HepG2 (cell line): ENCODE results near the gene STAG3. TPM values are rescaled to one million over a fixed set of nuclear protein-coding genes. Genes with fewer than 3 reads are reported as not detected.
A peak's percentile ranks its signal among the peaks of the same experiment; 100 is the strongest.

Source experiments
- AHR ChIP-seq: IDR thresholded peaks from 2 replicates; pipeline ENCODE4 v1.6.1; 2018; ENCODE audit warnings: missing genetic modification reagents, missing compliant biosample characterization
- CBX2 ChIP-seq, 2 experiments: fragments of 200-600 bp in 1 of 2; sonication (generic); formaldehyde crosslinking in 1 of 2; IDR thresholded peaks; 2 replicates each; pipeline versions ENCODE4 v1.7.0 to v1.8.1; 2018 to 2022; ENCODE audit warnings: low read depth in 2 of 2, low read length in 1 of 2, mild to moderate bottlenecking in 1 of 2, missing genetic modification reagents in 1 of 2
- CCDC6 ChIP-seq: sonication (generic); formaldehyde crosslinking; IDR thresholded peaks from 2 replicates; pipeline ENCODE4 v1.8.1; 2022; ENCODE audit warnings: mild to moderate bottlenecking, missing genetic modification reagents, moderate library complexity
- CENPX ChIP-seq: sonication (generic); formaldehyde crosslinking; IDR thresholded peaks from 2 replicates; pipeline ENCODE4 v1.9.0; 2021; ENCODE audit warnings: mild to moderate bottlenecking, missing genetic modification reagents, moderate library complexity
- DR1 ChIP-seq: sonication (generic); formaldehyde crosslinking; IDR thresholded peaks from 2 replicates; pipeline ENCODE4 v1.8.0; 2021; ENCODE audit warnings: mild to moderate bottlenecking, missing genetic modification reagents, inconsistent platforms
- E2F2 ChIP-seq: sonication (generic); formaldehyde crosslinking; IDR thresholded peaks from 2 replicates; pipeline ENCODE4 v1.4.0; 2020; ENCODE audit warnings: missing genetic modification reagents, borderline replicate concordance
- ELK4 ChIP-seq: sonication (generic); formaldehyde crosslinking; IDR thresholded peaks from 2 replicates; pipeline ENCODE4 v1.9.0; 2021; ENCODE audit warnings: missing genetic modification reagents, borderline replicate concordance
- EP300 ChIP-seq, 3 experiments: sonication (generic) in 1 of 3; formaldehyde crosslinking in 1 of 3; IDR thresholded peaks; 2 replicates each; pipeline versions ENCODE4 v1.5.1 to v1.6.1; 2011 to 2020; ENCODE audit warnings: low read depth in 2 of 3, low read length in 2 of 3, borderline replicate concordance in 1 of 3, improper control_type of control experiment in 1 of 3, mild to moderate bottlenecking in 1 of 3, missing genetic modification reagents in 1 of 3, moderate library complexity in 1 of 3
- FOXO4 ChIP-seq: sonication (generic); formaldehyde crosslinking; conservative IDR thresholded peaks from 2 replicates; pipeline ENCODE4 v1.8.1; 2023; ENCODE audit warnings: missing genetic modification reagents
- HDAC1 ChIP-seq: sonication (generic); formaldehyde crosslinking; IDR thresholded peaks from 2 replicates; pipeline ENCODE4 v1.5.1; 2020; ENCODE audit warnings: mild to moderate bottlenecking, missing genetic modification reagents
- KAT2B ChIP-seq: fragments of 150-350 bp; IDR thresholded peaks from 2 replicates; pipeline ENCODE4 v1.6.1; 2014; ENCODE audit warnings: low read depth, low read length, borderline replicate concordance
- KLF12 ChIP-seq: sonication (generic); formaldehyde crosslinking; IDR thresholded peaks from 2 replicates; pipeline ENCODE4 v1.4.0; 2020; ENCODE audit warnings: missing genetic modification reagents, borderline replicate concordance
- MIXL1 ChIP-seq: IDR thresholded peaks from 2 replicates; pipeline ENCODE4 v1.6.1; 2016
- MXI1 ChIP-seq: IDR thresholded peaks from 3 replicates; pipeline ENCODE4 v1.6.1; 2012; ENCODE audit warnings: low read depth, low read length, inconsistent platforms, borderline replicate concordance
- NFYC ChIP-seq: IDR thresholded peaks from 2 replicates; pipeline ENCODE4 v1.6.1; 2016; ENCODE audit warnings: missing genetic modification reagents, missing compliant biosample characterization
- SALL1 ChIP-seq: sonication (generic); formaldehyde crosslinking; IDR thresholded peaks from 2 replicates; pipeline ENCODE4 v1.8.0; 2022; ENCODE audit warnings: mild to moderate bottlenecking, missing genetic modification reagents
- TFAP4 ChIP-seq: sonication (generic); IDR thresholded peaks from 2 replicates; pipeline ENCODE4 v1.6.1; 2016; ENCODE audit warnings: low read depth, borderline replicate concordance
- ZBTB20 ChIP-seq: sonication (generic); formaldehyde crosslinking; IDR thresholded peaks from 2 replicates; pipeline ENCODE4 v1.8.1; 2023; ENCODE audit warnings: missing genetic modification reagents, low read depth, mild to moderate bottlenecking, borderline replicate concordance
- ZBTB7A ChIP-seq: sonication (generic); formaldehyde crosslinking; IDR thresholded peaks from 2 replicates; pipeline ENCODE4 v1.8.0; 2022; ENCODE audit warnings: mild to moderate bottlenecking, missing genetic modification reagents
- ZNF234 ChIP-seq: sonication (generic); formaldehyde crosslinking; conservative IDR thresholded peaks from 2 replicates; pipeline ENCODE4 v1.5.1; 2020; ENCODE audit warnings: mild to moderate bottlenecking, missing genetic modification reagents
- ZNF367 ChIP-seq: sonication (generic); formaldehyde crosslinking; IDR thresholded peaks from 2 replicates; pipeline ENCODE4 v1.4.0; 2020; ENCODE audit warnings: missing genetic modification reagents, borderline replicate concordance
- ZNF552 ChIP-seq: sonication (generic); formaldehyde crosslinking; IDR thresholded peaks from 2 replicates; pipeline ENCODE4 v1.9.0; 2022; ENCODE audit warnings: missing genetic modification reagents, mild to moderate bottlenecking, borderline replicate concordance
- ZNF564 ChIP-seq: sonication (generic); formaldehyde crosslinking; IDR thresholded peaks from 2 replicates; pipeline ENCODE4 v1.8.1; 2023; ENCODE audit warnings: mild to moderate bottlenecking, missing genetic modification reagents
- ZNF674 ChIP-seq: sonication (generic); formaldehyde crosslinking; IDR thresholded peaks from 2 replicates; pipeline ENCODE4 v1.5.0; 2020; ENCODE audit warnings: low read depth, mild to moderate bottlenecking, missing genetic modification reagents
- ZNF678 ChIP-seq: sonication (generic); formaldehyde crosslinking; IDR thresholded peaks from 2 replicates; pipeline ENCODE4 v1.4.0; 2020; ENCODE audit warnings: mild to moderate bottlenecking, missing genetic modification reagents
- ZNF792 ChIP-seq: IDR thresholded peaks from 2 replicates; pipeline ENCODE4 v1.6.1; 2016
- polyA plus RNA-seq, 8 experiments: library from polyadenylated mRNA; depleted of rRNA in 3 of 8; stranded (reverse) in 7 of 8; unstranded in 1 of 8; fragments of >200 nt; fragmentation: Illumina TruSeq in 4 of 8; extraction: Trizol in 4 of 8; gene quantifications; 2 replicates each; pipeline versions ENCODE4 v1.2.1 to v1.2.3, GENCODE V29; 2011 to 2016; ENCODE audit warnings: low read depth in 4 of 8, missing spikeins in 1 of 8, mixed read lengths in 1 of 8; ENCODE audit not compliant: insufficient read depth in 1 of 8
- total RNA-seq, 5 experiments: library from RNA; depleted of rRNA; stranded (reverse); fragments of >200 nt; fragmentation: Illumina TruSeq; extraction: Trizol; gene quantifications; 2 replicates each; pipeline ENCODE4 v1.2.3, GENCODE V29; 2016; ENCODE audit warnings: low read depth in 1 of 5

STAG3 gene
- total and polyA plus RNA-seq, 2 of the 13 experiments (the other 11 are each of a cell fraction or from before 2014, with no cell fraction given): 0.09 to 0.33 TPM

- TF ChIP-seq AHR (CRISPR knock-in tag) (no peak), ZBTB7A (no peak), ZNF792 (no peak), ZNF367 (CRISPR knock-in tag) (no peak), NFYC (CRISPR knock-in tag) (no peak), ZNF234 (no peak), FOXO4 (CRISPR knock-in tag) (no peak), SALL1 (CRISPR knock-in tag) (peak; percentile 73), MIXL1 (no peak), CENPX (CRISPR knock-in tag) (no peak), TFAP4 (peak; percentile 57; the same call in 1 of the 2 replicates), ELK4 (CRISPR knock-in tag) (no peak), ZNF678 (CRISPR knock-in tag) (no peak), HDAC1 (peak; percentile 71; the same call in 1 of the 2 replicates), KLF12 (CRISPR knock-in tag) (no peak), ZBTB20 (CRISPR knock-in tag) (no peak), MXI1 (0 out of 3 replicates have a peak, but pooled peaks have one; percentile 22), E2F2 (CRISPR knock-in tag) (no peak), CCDC6 (CRISPR knock-in tag) (no peak), DR1 (CRISPR knock-in tag) (no peak), EP300 (IDR thresholded peaks at IDR 0.05; ENCODE audit: low read depth in 2 of 2, low read length in 2 of 2) (peak in 1 of 2 experiments; percentile 77; a peak in 2 of 4 replicates), EP300 (CRISPR knock-in tag; IDR thresholded peaks at IDR 0.05; ENCODE audit: borderline replicate concordance) (no peak; the same call in 1 of the 2 replicates), ZNF564 (CRISPR knock-in tag) (no peak), ZNF552 (CRISPR knock-in tag) (no peak), KAT2B (no peak), CBX2 (IDR thresholded peaks at IDR 0.05; ENCODE audit: low read depth, low read length) (no peak), CBX2 (CRISPR knock-in tag; IDR thresholded peaks at IDR 0.05; ENCODE audit: low read depth) (no peak), ZNF674 (CRISPR knock-in tag) (no peak)
Observed at GRCh38 chr7:100247152-100247757, 69.5 kb downstream of the STAG3 start (continued).
